HepG2 (cell line): ENCODE measurements around the gene ADAMTS13. TPM values are rescaled to one million over a fixed set of nuclear protein-coding genes. Genes with fewer than 3 reads are reported as not detected.

Experiments used
- ATAC-seq: fragments of 200-7000 bp; cut with Tn5 transposase; 3 replicates; pipeline ENCODE4 v1.9.1; 2020; ENCODE audit warnings: mild to moderate bottlenecking, moderate library complexity
- BruUV-seq: library from RNA; stranded (reverse); fragments of 400-500 nt; replicated peaks from 2 replicates; lab custom pipeline; 2021; lab: Mats Ljungman, UMichigan
- CTCF ChIA-PET: fragments of 300-600 bp; formaldehyde crosslinking; extraction: SDS; loops from one replicate; lab custom pipeline; 2021; ENCODE audit warnings: low total read pairs, inconsistent platforms, low intra/inter-chr PET ratio; lab: Yijun Ruan, JAX
- POLR2A ChIA-PET: fragments of 350-600 bp; sonication (Branson Sonifier 250); formaldehyde crosslinking; loops from one replicate; lab custom pipeline; 2020; ENCODE audit warnings: antibody characterized with exemption, inconsistent platforms; lab: Yijun Ruan, JAX
- DNase-seq: peaks from one replicate; pipeline ENCODE4 v3.0.0-alpha.2; 2015; ENCODE audit warnings: low spot score
- FAIRE-seq: peaks from 3 replicates; lab custom pipeline; 2011; peaks lifted over from hg19 to GRCh38; lab: Jason Lieb, UNC
- H2AFZ ChIP-seq: one replicate; pipeline ENCODE4 v1.6.1; 2011; ENCODE audit warnings: low read length, inconsistent platforms
- H3K27ac ChIP-seq: fragments of 300-600 bp; 3 replicates; pipeline ENCODE4 v1.8.0; 2011; ENCODE audit warnings: mixed run types, mild to moderate bottlenecking, mixed read lengths, low read length, inconsistent platforms; ENCODE audit not compliant: insufficient read depth; ENCODE audit errors: extremely low read length
- H3K27me3 ChIP-seq, 2 experiments: fragments of 200-600 bp in 1 of 2; 2 replicates in 1 of 2; 3 replicates in 1 of 2; pipeline versions ENCODE4 v1.6.0 to v1.8.0; 2011; ENCODE audit warnings: low read length in 2 of 2, mild to moderate bottlenecking in 2 of 2, moderate library complexity in 2 of 2, inconsistent platforms in 1 of 2; ENCODE audit not compliant: insufficient read depth in 2 of 2, control insufficient read depth in 1 of 2
- H3K36me3 ChIP-seq, 2 experiments: fragments of 200-600 bp in 1 of 2; replicated peaks in 1 of 2; 2 replicates in 1 of 2; 3 replicates in 1 of 2; pipeline versions ENCODE4 v1.5.1 to v1.8.0; 2011; ENCODE audit warnings: low read length in 2 of 2, inconsistent platforms in 1 of 2; ENCODE audit not compliant: insufficient read depth in 2 of 2, control insufficient read depth in 1 of 2
- H3K4me1 ChIP-seq: 2 replicates; pipeline ENCODE4 v1.5.1; 2012; ENCODE audit warnings: low read length, inconsistent platforms; ENCODE audit not compliant: insufficient read depth
- H3K4me2 ChIP-seq: 2 replicates; pipeline ENCODE4 v1.6.0; 2011; ENCODE audit warnings: low read depth, low read length, inconsistent platforms
- H3K4me3 ChIP-seq, 3 experiments: fragments of 200-600 bp in 1 of 3; sonication (generic), shearing (Covaris generic) in 1 of 3; replicated peaks in 1 of 3; 2 replicates each; pipeline ENCODE4 v1.5.1; 2011 to 2016; ENCODE audit warnings: low read length in 3 of 3, inconsistent platforms in 2 of 3, low read depth in 2 of 3, mild to moderate bottlenecking in 2 of 3, control low read depth in 1 of 3, mixed read lengths in 1 of 3; ENCODE audit not compliant: insufficient read depth in 1 of 3
- H3K79me2 ChIP-seq: one replicate; pipeline ENCODE4 v1.6.1; 2011; ENCODE audit warnings: low read length, inconsistent platforms; ENCODE audit not compliant: insufficient read depth
- H3K9ac ChIP-seq: 2 replicates; pipeline ENCODE4 v1.6.0; 2011; ENCODE audit warnings: mild to moderate bottlenecking, low read depth, low read length, inconsistent platforms; ENCODE audit not compliant: insufficient read depth
- H3K9me3 ChIP-seq: 2 replicates; pipeline ENCODE4 v1.5.1; 2012; ENCODE audit warnings: mild to moderate bottlenecking, low read length
- H4K20me1 ChIP-seq: 2 replicates; pipeline ENCODE4 v1.6.0; 2011; ENCODE audit warnings: inconsistent platforms, mild to moderate bottlenecking, low read length, moderate library complexity; ENCODE audit not compliant: insufficient read depth
- ATF7-NPFF ChIP-seq: sonication (generic); formaldehyde crosslinking; IDR thresholded peaks from 2 replicates; pipeline ENCODE4 v1.8.1; 2023; ENCODE audit warnings: mild to moderate bottlenecking, low read depth, missing genetic modification reagents, moderate library complexity
- LCORL ChIP-seq, 2 experiments: fragments of 450-650 bp in 1 of 2; sonication (generic) in 1 of 2; formaldehyde crosslinking in 1 of 2; IDR thresholded peaks; 2 replicates each; pipeline versions ENCODE4 v1.5.0 to v1.6.1; 2017 to 2020; ENCODE audit warnings: antibody characterized with exemption in 1 of 2, missing genetic modification reagents in 1 of 2
- NFIB ChIP-seq: sonication (generic); formaldehyde crosslinking; IDR thresholded peaks from 2 replicates; pipeline ENCODE4 v1.9.0; 2021; ENCODE audit warnings: missing genetic modification reagents, mild to moderate bottlenecking, borderline replicate concordance
- NFYC ChIP-seq: IDR thresholded peaks from 2 replicates; pipeline ENCODE4 v1.6.1; 2016; ENCODE audit warnings: missing genetic modification reagents, missing compliant biosample characterization
- SKI ChIP-seq: fragments of 450-650 bp; IDR thresholded peaks from one replicate; pipeline ENCODE4 v1.6.1; 2018; ENCODE audit warnings: mild to moderate bottlenecking; ENCODE audit not compliant: partially characterized antibody
- TOPORS ChIP-seq: sonication (generic); formaldehyde crosslinking; IDR thresholded peaks from 2 replicates; pipeline ENCODE4 v1.8.0; 2023; ENCODE audit warnings: mild to moderate bottlenecking, missing genetic modification reagents
- ZNF496 ChIP-seq: sonication (generic); formaldehyde crosslinking; IDR thresholded peaks from 2 replicates; pipeline ENCODE4 v1.8.1; 2023; ENCODE audit warnings: mild to moderate bottlenecking, moderate library complexity, missing genetic modification reagents; ENCODE audit not compliant: insufficient replicate concordance
- ZNF629 ChIP-seq: sonication (generic); formaldehyde crosslinking; conservative IDR thresholded peaks from 2 replicates; pipeline ENCODE4 v1.5.0; 2020; ENCODE audit warnings: missing genetic modification reagents
- WGBS: methylation state at CpG from one replicate; pipeline ENCODE4 v1.1.6; 2017; ENCODE audit warnings: low lambda C conversion rate; 5-methylcytosine and 5-hydroxymethylcytosine counted together
- in situ Hi-C: cut with HindIII; loops from 2 replicates; pipeline ENCODE4 v1.10.0; 2017; ENCODE audit warnings: low pct_unique_long_range_greater_than_20kb; ENCODE audit not compliant: extremely low pct_ligation_motif_present
- intact Hi-C: fragments of 100-400 bp; cut with micrococcal nuclease; formaldehyde crosslinking; loops from one replicate; pipeline ENCODE4 v1.10.0; 2022; ENCODE audit not compliant: unreplicated experiment
- polyA plus RNA-seq, 8 experiments: library from polyadenylated mRNA; depleted of rRNA in 3 of 8; stranded (reverse) in 7 of 8; unstranded in 1 of 8; fragments of >200 nt; fragmentation: Illumina TruSeq in 4 of 8; extraction: Trizol in 4 of 8; gene quantifications; 2 replicates each; pipeline versions ENCODE4 v1.2.1 to v1.2.3, GENCODE V29; 2011 to 2016; ENCODE audit warnings: low read depth in 4 of 8, missing spikeins in 1 of 8, mixed read lengths in 1 of 8; ENCODE audit not compliant: insufficient read depth in 1 of 8
- total RNA-seq, 5 experiments: library from RNA; depleted of rRNA; stranded (reverse); fragments of >200 nt; fragmentation: Illumina TruSeq; extraction: Trizol; gene quantifications; 2 replicates each; pipeline ENCODE4 v1.2.3, GENCODE V29; 2016; ENCODE audit warnings: low read depth in 1 of 5
- TF ChIP-seq, protein P1 (sequence below): sonication (generic); formaldehyde crosslinking; conservative IDR thresholded peaks from 2 replicates; pipeline ENCODE4 v1.4.0; 2020; ENCODE audit warnings: mild to moderate bottlenecking, missing genetic modification reagents, moderate library complexity
- TF ChIP-seq, protein P2 (sequence below): sonication (generic); formaldehyde crosslinking; IDR thresholded peaks from 2 replicates; pipeline ENCODE4 v1.5.0; 2020; ENCODE audit warnings: mild to moderate bottlenecking, low read depth, missing genetic modification reagents, borderline replicate concordance
- TF ChIP-seq, protein P3 (sequence below): sonication (generic); formaldehyde crosslinking; IDR thresholded peaks from 2 replicates; pipeline ENCODE4 v1.4.0; 2020; ENCODE audit warnings: missing genetic modification reagents

The ADAMTS13 gene
- total and polyA plus RNA-seq, 2 of the 13 experiments (the other 11 are each of a cell fraction or from before 2014, with no cell fraction given): 0.91 to 4.5 TPM

DNA sequence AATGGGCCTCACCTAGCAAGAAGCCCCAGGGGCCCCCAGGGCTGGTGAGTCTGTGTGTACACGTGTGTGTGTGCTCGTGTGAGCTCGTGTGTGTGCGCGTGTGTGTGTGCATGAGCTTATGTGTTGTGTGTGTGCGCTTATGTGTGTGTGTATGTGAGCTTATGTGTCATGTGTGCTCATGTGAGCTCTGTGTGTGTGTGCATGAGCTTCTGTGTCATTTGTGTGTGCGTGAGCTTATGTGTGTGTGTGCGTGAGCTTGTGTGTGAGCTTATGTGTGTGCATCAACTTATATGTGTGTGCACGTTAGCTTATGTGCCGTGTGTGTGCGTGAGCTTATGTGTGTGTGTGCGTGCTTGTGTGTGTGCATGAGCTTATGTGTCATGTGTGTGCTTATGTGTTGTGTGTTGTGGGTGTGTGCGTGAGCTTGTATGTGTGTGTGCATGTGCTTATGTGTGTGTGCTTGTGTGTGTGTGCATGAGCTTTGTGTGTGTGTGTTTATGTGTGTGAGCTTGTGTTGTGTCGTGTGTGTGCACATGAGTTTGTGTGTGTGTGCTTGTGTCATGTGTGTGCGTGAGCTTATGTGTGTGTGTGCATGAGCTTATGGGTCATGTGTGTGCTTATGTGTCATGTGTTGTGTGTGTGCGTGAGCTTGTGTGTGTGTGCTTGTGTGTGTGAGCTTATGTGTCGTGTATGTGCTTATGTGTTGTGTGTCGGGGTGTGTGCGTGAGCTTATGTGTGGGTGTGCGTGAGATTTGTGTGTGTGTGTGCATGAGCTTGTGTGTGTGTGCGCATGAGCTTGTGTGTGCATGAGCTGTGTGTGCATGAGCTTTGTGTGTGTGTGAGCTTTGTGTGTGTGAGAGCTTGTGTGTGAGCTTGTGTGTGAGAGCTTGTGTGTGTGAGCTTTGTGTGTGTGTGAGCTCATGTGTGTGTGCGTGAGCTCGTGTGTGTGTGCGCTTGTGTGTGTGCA is 73.4 kb downstream of the ADAMTS13 start (continued):
- TF ChIP-seq, protein P1, sequence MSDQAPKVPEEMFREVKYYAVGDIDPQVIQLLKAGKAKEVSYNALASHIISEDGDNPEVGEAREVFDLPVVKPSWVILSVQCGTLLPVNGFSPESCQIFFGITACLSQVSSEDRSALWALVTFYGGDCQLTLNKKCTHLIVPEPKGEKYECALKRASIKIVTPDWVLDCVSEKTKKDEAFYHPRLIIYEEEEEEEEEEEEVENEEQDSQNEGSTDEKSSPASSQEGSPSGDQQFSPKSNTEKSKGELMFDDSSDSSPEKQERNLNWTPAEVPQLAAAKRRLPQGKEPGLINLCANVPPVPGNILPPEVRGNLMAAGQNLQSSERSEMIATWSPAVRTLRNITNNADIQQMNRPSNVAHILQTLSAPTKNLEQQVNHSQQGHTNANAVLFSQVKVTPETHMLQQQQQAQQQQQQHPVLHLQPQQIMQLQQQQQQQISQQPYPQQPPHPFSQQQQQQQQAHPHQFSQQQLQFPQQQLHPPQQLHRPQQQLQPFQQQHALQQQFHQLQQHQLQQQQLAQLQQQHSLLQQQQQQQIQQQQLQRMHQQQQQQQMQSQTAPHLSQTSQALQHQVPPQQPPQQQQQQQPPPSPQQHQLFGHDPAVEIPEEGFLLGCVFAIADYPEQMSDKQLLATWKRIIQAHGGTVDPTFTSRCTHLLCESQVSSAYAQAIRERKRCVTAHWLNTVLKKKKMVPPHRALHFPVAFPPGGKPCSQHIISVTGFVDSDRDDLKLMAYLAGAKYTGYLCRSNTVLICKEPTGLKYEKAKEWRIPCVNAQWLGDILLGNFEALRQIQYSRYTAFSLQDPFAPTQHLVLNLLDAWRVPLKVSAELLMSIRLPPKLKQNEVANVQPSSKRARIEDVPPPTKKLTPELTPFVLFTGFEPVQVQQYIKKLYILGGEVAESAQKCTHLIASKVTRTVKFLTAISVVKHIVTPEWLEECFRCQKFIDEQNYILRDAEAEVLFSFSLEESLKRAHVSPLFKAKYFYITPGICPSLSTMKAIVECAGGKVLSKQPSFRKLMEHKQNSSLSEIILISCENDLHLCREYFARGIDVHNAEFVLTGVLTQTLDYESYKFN (CRISPR knock-in tag): no peak
- 0 out of 2 replicates have a peak, but pooled peaks have one; percentile 47 for TF ChIP-seq NFIB (CRISPR knock-in tag)

DNA sequence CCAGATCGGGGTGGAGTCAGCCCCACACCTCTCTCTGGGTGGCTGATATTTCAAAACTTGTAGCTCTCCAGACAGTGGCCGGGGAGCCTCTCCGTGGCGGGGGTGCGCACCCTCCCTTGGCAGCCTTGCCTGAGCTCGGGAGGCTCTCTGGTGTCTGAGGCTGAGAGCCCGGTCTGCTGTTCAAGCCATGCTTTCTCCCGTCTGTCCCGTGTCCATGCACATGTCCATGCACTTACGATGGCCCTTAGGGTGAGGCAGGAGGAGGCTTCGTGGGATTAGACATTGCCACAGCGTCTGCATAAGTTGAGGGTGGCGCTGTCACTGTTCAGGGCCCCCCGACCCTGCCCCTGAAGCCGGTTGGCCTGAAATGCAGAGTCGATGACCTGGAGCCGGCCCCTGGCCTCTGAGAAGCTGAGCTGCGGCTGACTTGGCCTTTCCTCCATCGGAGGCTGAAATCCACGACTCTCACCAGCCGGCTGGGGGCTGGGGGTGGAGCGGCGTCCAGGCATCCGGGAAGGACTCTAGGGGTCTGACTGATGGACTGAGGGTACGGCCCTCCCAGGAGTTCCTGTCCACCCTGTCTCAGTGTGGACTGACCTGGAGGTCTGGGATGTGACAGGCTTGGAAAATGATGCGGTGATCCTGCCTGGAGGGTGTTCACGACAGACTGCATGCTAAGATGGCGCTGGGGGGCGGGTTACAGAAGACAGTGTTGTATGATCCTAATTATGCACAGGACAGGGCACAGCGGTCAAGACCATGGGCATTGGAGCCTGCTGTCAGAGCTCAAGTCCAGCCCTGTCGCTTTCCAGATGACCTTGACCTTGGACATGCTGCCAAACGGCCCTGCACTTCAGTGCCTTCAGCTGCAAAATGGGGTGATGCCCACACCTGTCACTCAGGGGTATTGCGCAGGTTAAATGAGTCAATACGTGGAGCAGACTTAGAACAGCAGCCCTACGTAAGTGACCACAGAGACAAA is 75.0 kb downstream of the ADAMTS13 start:
- Histone ChIP-seq H3K9ac (no peak overlapping the region), H3K27me3 (peaks cover 8 to 41% of the 10 kb centered on the region in 2 experiments), H3K36me3 (no peaks in the 10 kb centered on the region), H3K9me3 (peaks cover 6% of the 10 kb centered on the region), H3K27ac (no peak overlapping the region), H3K79me2 (no peaks in the 10 kb centered on the region), H3K4me3 (no peak overlapping the region), H2AFZ (no peak overlapping the region), H3K4me2 (no peak overlapping the region), H4K20me1 (no peaks in the 10 kb centered on the region), H3K4me1 (peaks cover 72% of the 10 kb centered on the region)
- POLR2A ChIA-PET: interaction anchor here (1.7 kb wide), 1 partner anchor 9 kb away, joined by 6 read pairs; no protein-coding TSS in a partner anchor
- ATAC-seq: no peak
- no peak for DNase-seq
- no peak for FAIRE-seq
- 25% methylated on average over 5 of the region's 35 CpGs for WGBS
- intact Hi-C loops: no loop called here
- in situ Hi-C loops: no loop called here
- no TSS peak for BruUV-seq
- CTCF ChIA-PET: no interaction called here
- TF ChIP-seq ZNF496 (CRISPR knock-in tag) (no peak), NFYC (CRISPR knock-in tag) (no peak), ATF7-NPFF (CRISPR knock-in tag) (no peak), ZNF629 (CRISPR knock-in tag) (peak; percentile 74; the same call in 1 of the 2 replicates), LCORL (IDR thresholded peaks at IDR 0.05) (no peak), LCORL (CRISPR knock-in tag; IDR thresholded peaks at IDR 0.05) (no peak), SKI (peak; percentile 88), TOPORS (CRISPR knock-in tag) (no peak)
- TF ChIP-seq, protein P2, sequence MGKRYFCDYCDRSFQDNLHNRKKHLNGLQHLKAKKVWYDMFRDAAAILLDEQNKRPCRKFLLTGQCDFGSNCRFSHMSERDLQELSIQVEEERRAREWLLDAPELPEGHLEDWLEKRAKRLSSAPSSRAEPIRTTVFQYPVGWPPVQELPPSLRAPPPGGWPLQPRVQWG (CRISPR knock-in tag): no peak
- TF ChIP-seq, protein P3, sequence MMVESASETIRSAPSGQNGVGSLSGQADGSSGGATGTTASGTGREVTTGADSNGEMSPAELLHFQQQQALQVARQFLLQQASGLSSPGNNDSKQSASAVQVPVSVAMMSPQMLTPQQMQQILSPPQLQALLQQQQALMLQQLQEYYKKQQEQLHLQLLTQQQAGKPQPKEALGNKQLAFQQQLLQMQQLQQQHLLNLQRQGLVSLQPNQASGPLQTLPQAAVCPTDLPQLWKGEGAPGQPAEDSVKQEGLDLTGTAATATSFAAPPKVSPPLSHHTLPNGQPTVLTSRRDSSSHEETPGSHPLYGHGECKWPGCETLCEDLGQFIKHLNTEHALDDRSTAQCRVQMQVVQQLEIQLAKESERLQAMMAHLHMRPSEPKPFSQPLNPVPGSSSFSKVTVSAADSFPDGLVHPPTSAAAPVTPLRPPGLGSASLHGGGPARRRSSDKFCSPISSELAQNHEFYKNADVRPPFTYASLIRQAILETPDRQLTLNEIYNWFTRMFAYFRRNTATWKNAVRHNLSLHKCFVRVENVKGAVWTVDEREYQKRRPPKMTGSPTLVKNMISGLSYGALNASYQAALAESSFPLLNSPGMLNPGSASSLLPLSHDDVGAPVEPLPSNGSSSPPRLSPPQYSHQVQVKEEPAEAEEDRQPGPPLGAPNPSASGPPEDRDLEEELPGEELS (CRISPR knock-in tag): no peak
